Liver (tissue), 3 donors: ENCODE data around the gene GNG12.

Source experiments
- CTCF ChIP-seq: fragments of 150-350 bp; IDR thresholded peaks from 2 replicates; pipeline ENCODE4 v1.5.1; 2017; ENCODE audit warnings: improper control_type of control experiment, low read depth, low read length; ENCODE audit not compliant: missing input control
- MAX ChIP-seq: IDR thresholded peaks from 2 replicates; pipeline ENCODE4 v1.6.1; 2016; ENCODE audit warnings: antibody characterized with exemption
- REST ChIP-seq: IDR thresholded peaks from 2 replicates; pipeline ENCODE4 v1.6.1; 2016; ENCODE audit warnings: antibody characterized with exemption, mild to moderate bottlenecking
- SP1 ChIP-seq: IDR thresholded peaks from 2 replicates; pipeline ENCODE4 v1.6.1; 2018; ENCODE audit warnings: antibody characterized with exemption, mild to moderate bottlenecking
- TAF1 ChIP-seq: conservative IDR thresholded peaks from 2 replicates; pipeline ENCODE4 v1.6.1; 2016; ENCODE audit warnings: antibody characterized with exemption, mild to moderate bottlenecking
- donor health status: healthy.
- donor health status: healthy.

- TF ChIP-seq REST (no peak), CTCF (no peak), SP1 (no peak), MAX (no peak), TAF1 (no peak)
Measured at GRCh38 chr1:67803380-67804279, 29.6 kb downstream of the GNG12 start.
